Brain pericyte (primary cell): ENCODE results near the gene KSR2.

Experiments
- DNase-seq: peaks from one replicate; pipeline ENCODE4 v3.0.0-alpha.2; 2012; ENCODE audit warnings: low read depth, low spot score

The KSR2 gene

GRCh38 chr12:117459229-117459628 lies 509.6 kb downstream of the KSR2 start:
- no peak for DNase-seq

GRCh38 chr12:117457189-117457588 lies 511.6 kb downstream of the KSR2 start:
- no peak for DNase-seq

GRCh38 chr12:117456076-117456475 lies 512.7 kb downstream of the KSR2 start:
- DNase-seq, result no peak

GRCh38 chr12:117453961-117454360 lies 514.8 kb downstream of the KSR2 start:
- no peak for DNase-seq

- no peak for DNase-seq
These were observed 516.7 kb downstream of the KSR2 start for GRCh38 chr12:117452112-117452511.

GRCh38 chr12:117450209-117450608 lies 518.6 kb downstream of the KSR2 start:
- DNase-seq, result no peak

- no peak for DNase-seq
These were observed 521.0 kb downstream of the KSR2 start for GRCh38 chr12:117447665-117448366.

GRCh38 chr12:117444781-117445180 lies 524.0 kb downstream of the KSR2 start:
- no peak for DNase-seq

- no peak for DNase-seq
These were observed 527.0 kb downstream of the KSR2 start for GRCh38 chr12:117441751-117442150.

GRCh38 chr12:117440384-117440783 lies 528.4 kb downstream of the KSR2 start:
- no peak for DNase-seq

GRCh38 chr12:117439531-117440001 lies 529.2 kb downstream of the KSR2 start:
- no peak for DNase-seq

GRCh38 chr12:117438809-117439208 lies 530.0 kb downstream of the KSR2 start:
- no peak for DNase-seq

- DNase-seq, result no peak
These were observed 531.1 kb downstream of the KSR2 start for GRCh38 chr12:117437516-117438255.

GRCh38 chr12:117433878-117434277 lies 534.9 kb downstream of the KSR2 start:
- DNase-seq, result no peak

- no peak for DNase-seq
These were observed 538.5 kb downstream of the KSR2 start for GRCh38 chr12:117430246-117430645.

GRCh38 chr12:117427211-117427610 lies 541.6 kb downstream of the KSR2 start:
- no peak for DNase-seq

GRCh38 chr12:117421987-117422386 lies 546.8 kb downstream of the KSR2 start:
- no peak for DNase-seq

- no peak for DNase-seq
These were observed 547.6 kb downstream of the KSR2 start for GRCh38 chr12:117421068-117421752.

GRCh38 chr12:117417004-117417403 lies 551.8 kb downstream of the KSR2 start:
- DNase-seq, result no peak

GRCh38 chr12:117412465-117413188 lies 556.2 kb downstream of the KSR2 start:
- no peak for DNase-seq

GRCh38 chr12:117409286-117409685 lies 559.5 kb downstream of the KSR2 start:
- no peak for DNase-seq
